Mesendoderm (in vitro differentiated cells): ENCODE results near the gene COG3. TPM values are rescaled to one million over a fixed set of nuclear protein-coding genes. Genes with fewer than 3 reads are reported as not detected.

Experiments used
- DNase-seq: peaks from one replicate; pipeline ENCODE4 v3.0.0; 2013
- H2AK5ac ChIP-seq: 2 replicates; pipeline ENCODE4 v1.6.1; 2013; ENCODE audit warnings: low read length, inconsistent platforms
- H2BK120ac ChIP-seq: 2 replicates; pipeline ENCODE4 v1.6.1; 2013; ENCODE audit warnings: low read depth, mild to moderate bottlenecking, low read length, moderate library complexity, mixed read lengths
- H2BK15ac ChIP-seq: replicated peaks from 2 replicates; pipeline ENCODE4 v1.6.1; 2013; ENCODE audit warnings: low read depth, mild to moderate bottlenecking, moderate library complexity
- H2BK5ac ChIP-seq: 2 replicates; pipeline ENCODE4 v1.6.1; 2013; ENCODE audit warnings: low read length, inconsistent platforms
- H3K18ac ChIP-seq: 2 replicates; pipeline ENCODE4 v1.6.1; 2013; ENCODE audit warnings: mild to moderate bottlenecking, low read length, mixed read lengths
- H3K23ac ChIP-seq: one replicate; pipeline ENCODE4 v1.6.1; 2013; ENCODE audit warnings: low read length
- H3K27ac ChIP-seq: 2 replicates; pipeline ENCODE4 v1.5.1; 2013; ENCODE audit warnings: low read depth, mild to moderate bottlenecking, inconsistent platforms, low read length, moderate library complexity
- H3K27me3 ChIP-seq: 2 replicates; pipeline ENCODE4 v1.6.1; 2013; ENCODE audit warnings: low read length, control low read depth, mild to moderate bottlenecking, inconsistent platforms; ENCODE audit not compliant: insufficient read depth, poor library complexity
- H3K36me3 ChIP-seq: 2 replicates; pipeline ENCODE4 v1.6.1; 2013; ENCODE audit warnings: low read length, inconsistent platforms; ENCODE audit not compliant: control insufficient read depth, insufficient read depth
- H3K4ac ChIP-seq: one replicate; pipeline ENCODE4 v1.6.1; 2013; ENCODE audit warnings: low read depth, mild to moderate bottlenecking, low read length, moderate library complexity
- H3K4me1 ChIP-seq: 2 replicates; pipeline ENCODE4 v1.6.1; 2013; ENCODE audit warnings: low read depth, low read length, inconsistent platforms; ENCODE audit not compliant: control insufficient read depth
- H3K4me2 ChIP-seq: 2 replicates; pipeline ENCODE4 v1.6.1; 2013; ENCODE audit warnings: low read length
- H3K4me3 ChIP-seq: 2 replicates; pipeline ENCODE4 v1.5.1; 2013; ENCODE audit warnings: mild to moderate bottlenecking, low read length
- H3K56ac ChIP-seq: one replicate; pipeline ENCODE4 v1.6.1; 2013; ENCODE audit warnings: low read length
- H3K79me1 ChIP-seq: 2 replicates; pipeline ENCODE4 v1.6.1; 2013; ENCODE audit warnings: low read length, inconsistent platforms
- H3K79me2 ChIP-seq: 2 replicates; pipeline ENCODE4 v1.6.1; 2013; ENCODE audit warnings: mild to moderate bottlenecking, low read length; ENCODE audit not compliant: control insufficient read depth, insufficient read depth
- H3K9ac ChIP-seq: 2 replicates; pipeline ENCODE4 v1.6.1; 2013; ENCODE audit warnings: low read length, inconsistent platforms
- H4K5ac ChIP-seq: one replicate; pipeline ENCODE4 v1.6.1; 2013; ENCODE audit warnings: low read length
- H4K8ac ChIP-seq: one replicate; pipeline ENCODE4 v1.6.1; 2013; ENCODE audit warnings: low read depth, mild to moderate bottlenecking, control low read depth, low read length, moderate library complexity
- WGBS: extraction: QIAGEN DNeasy Blood & Tissue Kit; methylation state at CpG from one replicate; pipeline ENCODE4 v1.1.7; 2013; ENCODE audit warnings: low lambda C conversion rate, missing lambda C conversion rate; ENCODE audit not compliant: insufficient coverage; ENCODE audit errors: extremely low coverage; 5-methylcytosine and 5-hydroxymethylcytosine counted together
- small RNA-seq: library from polyadenylated mRNA; stranded (forward); fragments of <200 nt; extraction: miRNeasy Mini kit (QIAGEN cat#:217004); gene quantifications from one replicate; pipeline ENCODE3, GENCODE V24; 2013; ENCODE audit not compliant: insufficient read depth

COG3 gene

DNA sequence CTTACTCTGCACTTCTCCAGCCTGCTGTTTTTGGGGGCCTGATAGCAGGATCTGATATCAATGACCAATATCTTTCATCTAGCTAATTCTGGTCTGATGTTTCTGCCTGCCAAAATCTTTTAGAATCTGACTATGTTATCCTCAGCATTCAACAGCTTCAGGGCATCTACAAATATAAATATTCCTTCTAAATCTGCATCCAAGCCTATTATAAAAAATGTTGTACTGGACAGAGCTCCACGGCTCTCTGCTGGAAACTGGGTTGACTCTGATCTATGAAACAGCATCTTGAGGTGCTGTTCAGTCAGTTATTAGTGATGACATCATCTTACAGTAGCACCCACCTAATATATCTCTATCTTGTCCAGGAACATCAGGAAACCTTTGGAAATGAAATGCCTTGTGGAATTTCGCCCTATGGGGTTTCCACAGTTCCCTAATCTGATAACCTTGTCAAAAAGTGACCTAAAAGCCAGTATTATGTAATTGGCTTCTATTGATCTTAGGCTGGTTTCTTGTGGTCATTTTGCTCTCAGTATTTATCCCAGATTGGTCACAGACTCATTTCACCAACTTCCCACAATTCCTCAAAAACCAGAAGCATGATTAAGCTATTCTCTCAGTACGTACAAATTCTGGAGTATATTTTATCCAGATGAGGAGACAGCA is 117.8 kb downstream of the COG3 start:
- H3K4me3 ChIP-seq, result no peak overlapping the region
- no peak overlapping the region for H3K9ac ChIP-seq
- no peak overlapping the region for H2AK5ac ChIP-seq
- H3K18ac ChIP-seq, result no peak overlapping the region
- DNase-seq, result no peak
- no peaks in the 10 kb centered on the region for H3K79me2 ChIP-seq
- no peak overlapping the region for H3K27ac ChIP-seq
- no peak overlapping the region for H4K5ac ChIP-seq
- H2BK120ac ChIP-seq, result no peak overlapping the region
- no peak overlapping the region for H3K4me2 ChIP-seq
- no peaks in the 10 kb centered on the region for H3K4me1 ChIP-seq
- no CpG with 5 or more reads among the region's 3 CpGs for WGBS
- no peak overlapping the region for H4K8ac ChIP-seq
- H3K23ac ChIP-seq, result no peak overlapping the region
- H3K4ac ChIP-seq, result no peak overlapping the region
- H3K56ac ChIP-seq, result no peak overlapping the region
- no peak overlapping the region for H2BK5ac ChIP-seq
- no peaks in the 10 kb centered on the region for H3K27me3 ChIP-seq
- H3K79me1 ChIP-seq, result no peaks in the 10 kb centered on the region
- no peak overlapping the region for H2BK15ac ChIP-seq
- H3K36me3 ChIP-seq, result no peaks in the 10 kb centered on the region

DNA sequence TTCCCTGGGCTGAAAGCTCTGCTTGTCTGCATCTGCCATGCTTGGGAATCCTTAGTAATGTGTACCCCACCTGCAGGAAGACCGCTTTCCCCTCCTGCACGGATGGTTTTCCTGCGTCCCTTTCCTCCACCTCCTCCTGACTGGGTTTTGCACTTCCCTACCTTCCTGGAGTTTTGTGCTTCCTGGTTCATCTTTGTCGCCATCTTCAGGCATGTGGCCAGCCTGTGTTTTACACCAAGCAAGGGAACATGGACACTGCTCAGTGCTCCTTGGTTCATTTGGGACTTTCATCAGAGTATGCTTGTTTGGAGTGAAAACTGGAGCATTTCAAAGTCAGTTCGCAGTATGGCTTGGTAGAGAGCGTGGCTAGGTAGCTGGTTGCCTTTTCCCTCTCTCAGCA is 120.1 kb downstream of the COG3 start:
- H2BK15ac ChIP-seq, result no peak overlapping the region
- no peaks in the 10 kb centered on the region for H3K79me1 ChIP-seq
- H2AK5ac ChIP-seq, result no peak overlapping the region
- no peak overlapping the region for H3K4ac ChIP-seq
- H3K79me2 ChIP-seq, result no peaks in the 10 kb centered on the region
- no peak overlapping the region for H3K9ac ChIP-seq
- H3K18ac ChIP-seq, result no peak overlapping the region
- H3K4me3 ChIP-seq, result no peak overlapping the region
- H4K8ac ChIP-seq, result no peak overlapping the region
- no peak overlapping the region for H3K56ac ChIP-seq
- H2BK5ac ChIP-seq, result no peak overlapping the region
- H3K27ac ChIP-seq, result no peak overlapping the region
- DNase-seq, result peak; percentile 56
- H3K4me2 ChIP-seq, result no peak overlapping the region
- H3K23ac ChIP-seq, result no peak overlapping the region
- no peak overlapping the region for H2BK120ac ChIP-seq
- no peak overlapping the region for H4K5ac ChIP-seq
- H3K27me3 ChIP-seq, result no peaks in the 10 kb centered on the region
- H3K36me3 ChIP-seq, result no peaks in the 10 kb centered on the region
- no CpG with 5 or more reads among the region's 6 CpGs for WGBS
- no peaks in the 10 kb centered on the region for H3K4me1 ChIP-seq

Small RNAs within 50 kb of the gene (small RNA-seq; reads per million reads assigned to genes)
- not detected for gene RNA5SP27
- not detected for gene TIMM9P3
